DOHH2 (cell line): Measurements from ENCODE around the gene GALNTL6.

Experiments
- H3F3A ChIP-seq: fragments of 200-600 bp; sonication (generic), shearing (Covaris generic); 2 replicates; pipeline ENCODE4 v1.6.0; 2016; ENCODE audit warnings: antibody characterized with exemption, mild to moderate bottlenecking; ENCODE audit not compliant: control insufficient read depth, insufficient read depth
- H3K27ac ChIP-seq: fragments of 200-600 bp; sonication (generic); 2 replicates; pipeline ENCODE4 v1.5.1; 2014; ENCODE audit warnings: low read depth, mild to moderate bottlenecking, low read length, moderate library complexity
- H3K27me3 ChIP-seq: fragments of 200-600 bp; sonication (generic); 2 replicates; pipeline ENCODE4 v1.6.1; 2014; ENCODE audit warnings: mild to moderate bottlenecking, low read length, mixed read lengths; ENCODE audit not compliant: control insufficient read depth
- H3K36me3 ChIP-seq: fragments of 200-600 bp; sonication (generic); 2 replicates; pipeline ENCODE4 v1.6.1; 2014; ENCODE audit warnings: mild to moderate bottlenecking, low read length, moderate library complexity, mixed read lengths; ENCODE audit not compliant: control insufficient read depth
- H3K4me1 ChIP-seq: fragments of 200-600 bp; sonication (generic); 2 replicates; pipeline ENCODE4 v1.6.1; 2014; ENCODE audit warnings: mild to moderate bottlenecking, low read length, mixed read lengths; ENCODE audit not compliant: control insufficient read depth
- H3K4me2 ChIP-seq: fragments of 200-600 bp; sonication (generic); 2 replicates; pipeline ENCODE4 v1.6.0; 2014; ENCODE audit warnings: mild to moderate bottlenecking, low read length, moderate library complexity
- H3K4me3 ChIP-seq: fragments of 200-600 bp; sonication (generic); 2 replicates; pipeline ENCODE4 v1.5.1; 2014; ENCODE audit warnings: mild to moderate bottlenecking, low read length, mixed read lengths
- H3K79me2 ChIP-seq: fragments of 200-600 bp; sonication (generic); 2 replicates; pipeline ENCODE4 v1.6.1; 2014; ENCODE audit warnings: mild to moderate bottlenecking, low read length, mixed read lengths; ENCODE audit not compliant: control insufficient read depth
- H3K9me2 ChIP-seq: fragments of 200-600 bp; sonication (generic); replicated peaks from 2 replicates; pipeline ENCODE4 v1.6.1; 2014; ENCODE audit warnings: mild to moderate bottlenecking, low read length, mixed read lengths; ENCODE audit not compliant: control insufficient read depth
- H3K9me3 ChIP-seq: fragments of 200-600 bp; sonication (generic); 2 replicates; pipeline ENCODE4 v1.6.1; 2014; ENCODE audit warnings: antibody characterized with exemption, low read length, mixed read lengths; ENCODE audit not compliant: control insufficient read depth, insufficient read depth
- H4K20me1 ChIP-seq: fragments of 200-600 bp; sonication (generic); 2 replicates; pipeline ENCODE4 v1.6.0; 2014; ENCODE audit warnings: low read depth, mild to moderate bottlenecking, antibody characterized with exemption, low read length, moderate library complexity; ENCODE audit not compliant: control insufficient read depth, insufficient read depth
- CTCF ChIP-seq: fragments of 200-600 bp; sonication (generic); IDR thresholded peaks from one replicate; pipeline ENCODE4 v1.5.1; 2014; ENCODE audit warnings: antibody characterized with exemption, mild to moderate bottlenecking, low read depth, low read length; ENCODE audit not compliant: poor library complexity, severe bottlenecking
- EZH2phosphoT487 ChIP-seq: fragments of 200-600 bp; sonication (generic); IDR thresholded peaks from 2 replicates; pipeline ENCODE4 v1.6.1; 2017; ENCODE audit warnings: borderline replicate concordance, mild to moderate bottlenecking, antibody characterized with exemption, low read length, moderate library complexity, mixed read lengths

The GALNTL6 gene

DNA sequence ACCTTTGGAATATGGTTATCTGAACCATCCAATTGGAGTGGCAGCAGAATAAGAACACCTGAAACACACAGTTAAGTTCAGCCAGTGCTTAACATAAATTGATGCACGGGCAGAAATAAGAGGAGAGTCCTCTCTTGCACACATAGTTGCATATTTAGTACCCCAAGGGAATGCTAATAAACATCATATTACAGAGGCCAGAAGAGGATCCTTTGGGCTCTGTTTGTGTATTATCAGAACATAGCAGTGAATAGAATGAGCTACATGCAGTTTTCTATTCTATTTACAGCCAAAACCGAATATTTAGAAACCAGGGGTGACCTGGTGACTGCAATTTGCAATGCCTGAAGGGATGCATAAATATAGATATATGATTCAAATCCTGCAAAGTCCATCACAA is 1054.6 kb downstream of the GALNTL6 start:
- H3K9me2 ChIP-seq = no peaks in the 10 kb centered on the region
- H3F3A ChIP-seq = no peaks in the 10 kb centered on the region
- H3K4me3 ChIP-seq = no peak overlapping the region
- no peaks in the 10 kb centered on the region for H3K79me2 ChIP-seq
- no peak for TF ChIP-seq EZH2phosphoT487
- no peak for TF ChIP-seq CTCF
- H3K27me3 ChIP-seq = no peaks in the 10 kb centered on the region
- H4K20me1 ChIP-seq = no peaks in the 10 kb centered on the region
- H3K9me3 ChIP-seq = no peaks in the 10 kb centered on the region
- no peaks in the 10 kb centered on the region for H3K4me1 ChIP-seq
- H3K27ac ChIP-seq = no peak overlapping the region
- H3K4me2 ChIP-seq = no peak overlapping the region
- H3K36me3 ChIP-seq = no peaks in the 10 kb centered on the region

DNA sequence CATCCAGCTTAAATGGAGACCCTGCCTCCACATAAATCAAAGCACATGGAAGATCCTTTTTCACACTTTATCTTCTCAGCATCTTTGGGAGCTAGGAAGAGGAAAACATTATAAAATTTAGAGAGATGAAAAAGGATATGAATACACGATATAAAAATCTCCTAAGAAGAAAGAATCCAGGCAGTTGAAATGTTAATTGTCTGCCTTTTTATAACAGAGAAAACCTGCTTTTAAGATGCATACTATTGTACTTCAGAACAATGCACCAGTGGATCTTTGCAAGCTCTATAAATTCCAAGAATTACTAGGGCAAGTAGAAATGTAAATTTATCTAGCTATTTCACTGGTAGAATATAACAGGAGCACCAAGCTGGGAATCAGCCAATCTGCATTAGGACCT is 1055.1 kb downstream of the GALNTL6 start:
- TF ChIP-seq EZH2phosphoT487 = no peak
- no peak for TF ChIP-seq CTCF

GRCh38 chr4:172869621-172870268 is 1056.5 kb downstream of the GALNTL6 start:
- H3K9me3 ChIP-seq = no peaks in the 10 kb centered on the region
- H3F3A ChIP-seq = no peaks in the 10 kb centered on the region
- H3K4me1 ChIP-seq = no peaks in the 10 kb centered on the region
- TF ChIP-seq CTCF (no peak), EZH2phosphoT487 (no peak)
- no peaks in the 10 kb centered on the region for H3K36me3 ChIP-seq
- H3K4me3 ChIP-seq = no peak overlapping the region
- no peak overlapping the region for H3K4me2 ChIP-seq
- H4K20me1 ChIP-seq = no peaks in the 10 kb centered on the region
- no peak overlapping the region for H3K27ac ChIP-seq
- no peaks in the 10 kb centered on the region for H3K27me3 ChIP-seq
- H3K9me2 ChIP-seq = no peaks in the 10 kb centered on the region
- no peaks in the 10 kb centered on the region for H3K79me2 ChIP-seq

More for the DNA sequence above, 1055.1 kb downstream of the GALNTL6 start:
- H3F3A ChIP-seq = no peaks in the 10 kb centered on the region
- no peaks in the 10 kb centered on the region for H3K36me3 ChIP-seq
- no peak overlapping the region for H3K27ac ChIP-seq
- H3K9me2 ChIP-seq = no peaks in the 10 kb centered on the region
- no peaks in the 10 kb centered on the region for H3K9me3 ChIP-seq
- no peak overlapping the region for H3K4me2 ChIP-seq
- no peaks in the 10 kb centered on the region for H3K79me2 ChIP-seq
- no peaks in the 10 kb centered on the region for H3K27me3 ChIP-seq
- no peaks in the 10 kb centered on the region for H4K20me1 ChIP-seq
- no peak overlapping the region for H3K4me3 ChIP-seq
- no peaks in the 10 kb centered on the region for H3K4me1 ChIP-seq
